NCI-H69 (cell line): ENCODE data around the gene PFAS.

Source experiments
- DNase-seq: peaks from one replicate; lab custom pipeline; 2025; lab: John Stamatoyannopoulos, UW

PFAS gene

DNA sequence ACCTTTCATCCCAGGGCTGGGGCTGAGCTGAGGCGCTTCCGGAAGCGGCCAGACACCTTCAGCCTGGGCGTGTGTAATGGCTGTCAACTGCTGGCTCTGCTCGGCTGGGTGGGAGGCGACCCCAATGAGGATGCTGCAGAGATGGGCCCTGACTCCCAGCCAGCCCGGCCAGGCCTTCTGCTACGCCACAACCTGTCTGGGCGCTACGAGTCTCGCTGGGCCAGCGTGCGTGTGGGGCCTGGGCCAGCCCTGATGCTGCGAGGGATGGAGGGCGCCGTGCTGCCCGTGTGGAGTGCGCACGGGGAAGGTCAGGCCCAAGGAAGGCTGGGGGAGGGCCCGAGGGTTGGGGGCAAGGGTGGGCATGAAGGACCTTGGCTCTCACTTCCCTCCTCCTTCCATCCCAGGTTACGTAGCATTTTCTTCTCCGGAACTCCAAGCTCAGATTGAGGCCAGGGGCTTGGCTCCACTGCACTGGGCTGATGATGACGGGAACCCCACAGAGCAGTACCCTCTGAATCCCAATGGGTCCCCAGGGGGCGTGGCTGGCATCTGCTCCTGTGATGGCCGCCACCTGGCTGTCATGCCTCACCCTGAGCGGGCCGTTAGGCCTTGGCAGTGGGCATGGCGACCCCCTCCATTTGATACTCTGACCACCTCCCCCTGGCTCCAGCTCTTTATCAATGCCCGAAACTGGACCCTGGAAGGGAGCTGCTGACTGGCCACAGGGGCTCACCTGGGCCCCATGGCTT is 19.6 kb downstream of the PFAS start:
- no peak for DNase-seq

DNA sequence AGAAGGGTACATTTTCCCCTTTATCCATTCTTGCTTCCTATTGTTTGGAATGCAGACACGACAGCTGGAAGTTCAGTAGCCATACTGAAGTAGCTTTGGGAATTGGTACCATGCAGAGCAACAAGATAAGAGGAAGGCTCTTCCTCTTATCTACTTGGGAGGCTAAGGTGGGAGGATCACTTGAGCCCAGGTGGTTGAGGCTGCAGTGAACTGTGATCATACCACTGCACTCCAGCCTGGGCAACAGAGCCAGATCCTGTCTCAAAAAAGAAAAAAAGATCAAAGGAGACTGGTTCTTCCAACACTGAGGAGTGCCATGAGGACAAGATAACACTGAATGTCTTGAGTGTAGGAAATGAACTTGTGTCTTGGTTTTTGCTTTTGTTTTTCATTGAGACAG is 23.3 kb downstream of the PFAS start:
- DNase-seq = no peak

GRCh38 chr17:8273884-8274444 is 24.9 kb downstream of the PFAS start:
- no peak for DNase-seq

DNA sequence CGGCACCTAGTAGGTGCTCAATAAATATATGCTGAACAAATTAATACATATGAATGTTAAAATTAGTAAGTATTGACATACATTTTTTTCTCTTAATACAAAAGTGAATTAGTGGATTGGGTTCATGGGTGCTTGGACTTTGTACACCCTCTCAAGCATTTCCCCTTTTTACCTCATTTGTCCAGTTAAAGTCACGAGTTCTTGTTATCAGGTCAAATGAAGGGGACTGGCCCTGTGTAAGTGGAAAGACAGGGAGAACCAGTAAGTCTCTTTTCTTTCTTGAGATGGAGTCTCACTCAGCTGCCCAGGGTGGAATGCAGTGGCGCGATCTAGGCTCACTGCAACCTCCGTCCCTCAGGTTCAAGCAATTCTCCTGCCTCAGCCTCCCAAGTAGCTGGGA is 25.7 kb downstream of the PFAS start:
- no peak for DNase-seq

GRCh38 chr17:8275421-8276290 is 26.6 kb downstream of the PFAS start:
- DNase-seq = no peak

GRCh38 chr17:8277317-8277716 is 28.2 kb downstream of the PFAS start:
- no peak for DNase-seq

DNA sequence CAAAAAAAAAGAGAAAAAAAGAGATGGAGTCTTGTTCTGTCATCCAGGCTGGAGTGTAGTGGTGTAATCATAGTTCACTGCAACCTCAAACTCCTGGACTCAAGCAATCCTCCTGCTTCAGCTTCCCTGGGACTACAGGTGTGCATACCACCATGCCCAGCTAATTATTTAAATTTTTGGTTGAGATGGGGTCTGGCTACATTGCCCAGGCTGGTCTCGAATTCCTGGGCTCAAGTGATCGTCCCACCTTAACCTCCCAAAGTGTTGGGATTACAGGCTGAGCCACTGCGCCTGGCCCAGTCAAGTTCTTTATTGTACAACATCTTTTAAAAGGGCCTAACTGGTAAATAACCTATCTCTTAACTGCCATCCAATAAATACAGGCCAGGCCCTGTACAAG is 33.3 kb downstream of the PFAS start:
- no peak for DNase-seq

DNA sequence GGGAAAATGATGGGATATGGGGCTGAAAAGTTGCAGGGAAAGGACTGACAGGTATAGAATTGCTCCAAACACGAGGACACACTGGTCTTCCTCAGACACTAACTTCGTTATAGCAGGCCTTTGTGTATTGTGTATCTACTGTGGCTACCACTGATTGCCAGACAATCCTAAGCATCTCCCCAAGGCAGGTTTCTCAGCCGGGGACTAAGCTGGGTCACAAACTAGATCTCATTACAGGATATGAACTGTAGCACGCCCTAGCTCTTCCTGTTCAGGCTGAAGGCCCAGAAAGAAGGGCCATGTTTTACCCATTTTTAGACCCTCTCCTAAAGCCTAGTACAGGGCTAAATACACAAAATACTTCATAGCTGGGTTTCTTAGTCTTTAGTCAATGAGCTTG is 34.3 kb downstream of the PFAS start:
- no peak for DNase-seq

DNA sequence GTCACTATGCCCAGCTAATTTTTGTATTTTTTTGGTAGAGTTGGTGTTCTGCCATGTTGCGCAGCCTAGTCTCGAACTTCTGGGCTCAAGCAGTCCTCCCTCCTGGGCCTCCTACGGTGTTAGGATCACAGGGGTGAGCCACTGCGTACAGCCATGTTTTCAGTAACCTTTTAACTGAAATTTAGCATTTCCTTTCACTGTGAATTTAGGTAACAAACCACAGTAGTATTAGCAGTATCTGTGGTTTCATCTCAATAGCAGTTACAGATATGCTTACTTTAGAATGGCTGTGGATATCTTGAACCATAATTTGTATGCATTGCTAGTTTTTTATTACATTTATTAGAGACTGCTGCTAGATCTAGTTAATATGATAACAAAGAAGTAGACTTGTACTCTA is 35.0 kb downstream of the PFAS start:
- no peak for DNase-seq

- DNase-seq = peak; percentile 4
Measured at GRCh38 chr17:8285270-8286181, 36.4 kb downstream of the PFAS start.

- DNase-seq = peak; percentile 64
Measured at GRCh38 chr17:8287651-8288335, 38.7 kb downstream of the PFAS start.

- peak; percentile 87 for DNase-seq
Measured at GRCh38 chr17:8288336-8289102, 39.4 kb downstream of the PFAS start, which contains the start of gene RANGRF. Gene RANGRF (plus strand): TSS chr17:8288670. CDS start chr17:8288789, 119 bp downstream.

DNA sequence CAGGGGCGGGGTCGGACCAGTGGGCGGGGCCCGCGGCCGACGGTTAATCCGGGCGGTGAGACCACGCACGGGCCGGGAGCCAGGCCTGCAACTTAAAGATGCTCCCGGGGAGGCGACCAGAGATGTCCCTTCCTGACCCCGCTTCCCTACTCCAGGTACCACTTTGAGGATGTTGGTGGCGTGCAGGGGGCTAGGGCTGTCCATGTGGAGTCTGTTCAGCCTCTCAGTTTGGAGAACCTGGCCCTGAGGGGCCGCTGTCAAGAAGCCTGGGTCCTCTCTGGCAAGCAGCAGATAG is 40.0 kb downstream of the PFAS start:
- DNase-seq = no peak

GRCh38 chr17:8290043-8290442 is 41.0 kb downstream of the PFAS start:
- no peak for DNase-seq

DNA sequence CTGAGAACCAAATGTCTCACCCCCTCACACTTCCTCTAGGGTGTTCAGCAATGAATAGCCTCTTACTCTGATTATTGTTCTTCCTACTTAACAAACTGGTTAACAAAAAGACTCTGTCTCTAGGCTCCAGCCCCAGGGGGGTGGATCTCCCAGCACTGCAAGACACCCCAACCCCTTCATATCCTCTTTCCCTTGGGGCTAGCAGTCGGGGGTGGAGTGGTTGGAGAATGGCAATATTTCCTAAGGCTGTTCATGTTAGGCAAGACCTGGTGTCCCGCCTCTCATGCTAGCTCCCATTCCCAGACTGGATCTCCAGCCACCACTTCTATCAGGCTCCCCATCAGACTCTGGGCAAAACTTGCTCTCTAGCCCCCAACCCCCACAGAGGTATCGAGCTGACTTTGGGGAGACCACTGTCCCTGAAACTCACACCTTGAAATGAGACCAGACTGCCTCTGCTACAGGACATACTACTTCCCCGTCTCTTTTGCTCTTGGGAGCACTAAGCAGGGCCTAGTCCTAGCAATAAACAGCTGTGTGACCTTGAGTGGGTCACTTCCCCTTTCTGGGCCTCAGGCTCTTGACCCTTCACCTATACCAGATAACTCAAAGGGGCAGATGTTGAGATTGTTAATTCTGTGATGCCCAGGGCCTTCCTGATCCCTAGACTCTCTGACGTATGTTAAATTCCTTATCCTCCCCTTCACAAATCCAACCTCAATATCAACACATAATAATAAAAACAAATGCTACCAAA is 43.7 kb downstream of the PFAS start:
- DNase-seq = no peak

DNA sequence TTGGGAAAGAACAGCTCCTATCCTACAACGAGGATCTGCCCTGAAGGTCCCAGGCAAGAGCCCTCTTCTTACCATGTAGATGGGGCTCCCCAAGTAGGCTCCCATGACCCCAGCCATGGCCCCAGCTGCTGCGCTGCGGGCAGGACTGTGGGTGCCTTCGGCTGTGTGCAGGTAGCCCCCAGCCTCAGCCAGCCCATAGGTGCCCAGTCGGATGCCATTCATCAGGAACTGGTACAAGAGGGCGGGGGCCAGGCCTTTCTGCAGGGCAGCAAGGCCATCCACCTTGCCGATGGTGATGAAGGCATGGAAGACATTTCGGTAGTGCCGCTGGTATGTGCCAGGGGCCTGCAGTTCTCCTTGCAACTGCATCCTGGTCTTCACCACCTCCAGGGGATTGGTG is 45.3 kb downstream of the PFAS start:
- no peak for DNase-seq

DNA sequence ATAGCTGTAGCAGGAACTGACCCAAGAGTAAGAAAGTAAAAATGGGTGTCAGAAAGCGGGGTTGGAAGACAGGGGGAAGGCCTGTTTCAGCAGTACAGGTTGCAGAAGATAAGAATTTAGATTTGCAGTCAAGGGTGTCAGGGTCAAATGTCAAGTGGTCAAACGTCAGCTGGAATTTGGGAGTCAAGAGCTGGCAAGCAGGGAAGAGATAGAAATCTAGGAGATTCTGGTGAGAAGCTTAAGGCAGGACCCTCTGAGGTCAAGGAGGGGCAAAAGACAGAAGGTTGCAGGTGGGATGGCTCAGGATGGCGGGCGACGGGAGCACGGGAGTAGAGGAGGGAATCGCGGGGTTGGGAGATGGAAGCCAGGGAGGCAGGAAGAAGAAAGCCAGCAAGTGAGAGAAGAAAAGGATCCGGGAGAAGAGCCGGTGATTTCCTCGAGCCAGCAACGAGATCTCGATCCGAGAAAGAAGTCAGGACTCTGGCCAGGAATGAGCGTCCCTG is 45.8 kb downstream of the PFAS start:
- no peak for DNase-seq

DNA sequence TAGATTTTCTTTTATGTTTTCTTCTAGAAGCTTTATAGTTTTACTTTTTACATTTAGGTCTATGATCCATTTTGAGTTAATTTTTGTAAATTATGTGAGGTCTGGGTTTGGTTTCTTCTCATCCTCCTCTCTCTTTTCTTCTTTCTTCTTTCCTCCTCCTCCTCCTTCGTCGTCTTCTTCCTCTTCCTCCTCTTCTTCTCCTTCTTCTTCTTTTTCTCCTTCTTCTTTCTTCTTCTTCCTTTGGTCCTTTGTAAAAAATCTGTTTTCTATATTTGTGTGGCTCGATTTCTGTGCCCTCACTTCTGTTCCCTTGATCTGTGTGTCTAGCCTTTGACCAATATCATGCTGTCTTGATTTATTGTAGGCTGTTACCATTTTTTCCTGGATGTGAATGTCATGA is 51.1 kb downstream of the PFAS start:
- no peak for DNase-seq

- peak; percentile 78 for DNase-seq
Measured at GRCh38 chr17:8300627-8301242, 51.6 kb downstream of the PFAS start.
